MM.1S (cell line): ENCODE results near the gene MFAP3L.

Experiments used
- DNase-seq: peaks from one replicate; pipeline ENCODE4 v3.0.0-alpha.2; 2015
- H2AFZ ChIP-seq: fragments of 300-600 bp; sonication (generic); 2 replicates; pipeline ENCODE4 v1.6.0; 2016; ENCODE audit warnings: antibody characterized with exemption, low read length
- H3F3A ChIP-seq: fragments of 300-600 bp; sonication (generic); 2 replicates; pipeline ENCODE4 v1.6.1; 2016; ENCODE audit warnings: mild to moderate bottlenecking, antibody characterized with exemption, low read length, moderate library complexity, mixed read lengths; ENCODE audit not compliant: insufficient read depth
- H3K27ac ChIP-seq: fragments of 300-600 bp; sonication (generic); 2 replicates; pipeline ENCODE4 v1.5.1; 2016; ENCODE audit warnings: mild to moderate bottlenecking, low read length
- H3K27me3 ChIP-seq: fragments of 300-600 bp; sonication (generic); replicated peaks from 2 replicates; pipeline ENCODE4 v1.6.0; 2016; ENCODE audit warnings: low read length; ENCODE audit not compliant: insufficient read depth
- H3K36me3 ChIP-seq: fragments of 300-600 bp; sonication (generic); replicated peaks from 2 replicates; pipeline ENCODE4 v1.6.1; 2016; ENCODE audit warnings: mild to moderate bottlenecking, low read length, mixed read lengths; ENCODE audit not compliant: insufficient read depth
- H3K4me1 ChIP-seq: fragments of 300-600 bp; sonication (generic); 2 replicates; pipeline ENCODE4 v1.6.1; 2016; ENCODE audit warnings: low read length, mixed read lengths
- H3K4me2 ChIP-seq: fragments of 300-600 bp; sonication (generic); 2 replicates; pipeline ENCODE4 v1.6.0; 2016; ENCODE audit warnings: low read depth, low read length
- H3K4me3 ChIP-seq: fragments of 300-600 bp; sonication (generic); 2 replicates; pipeline ENCODE4 v1.5.1; 2016; ENCODE audit warnings: low read length, mixed read lengths
- H3K79me2 ChIP-seq: fragments of 300-600 bp; sonication (generic); 2 replicates; pipeline ENCODE4 v1.6.1; 2016; ENCODE audit warnings: mixed run types, low read length, mixed read lengths
- H3K9ac ChIP-seq: fragments of 300-600 bp; sonication (generic); 2 replicates; pipeline ENCODE4 v1.6.1; 2016; ENCODE audit warnings: low read length, mixed read lengths
- H3K9me2 ChIP-seq: fragments of 300-600 bp; sonication (generic); replicated peaks from 2 replicates; pipeline ENCODE4 v1.6.1; 2016; ENCODE audit warnings: mild to moderate bottlenecking, low read length, mixed read lengths; ENCODE audit not compliant: insufficient read depth
- H3K9me3 ChIP-seq: fragments of 300-600 bp; sonication (generic); replicated peaks from 2 replicates; pipeline ENCODE4 v1.6.1; 2016; ENCODE audit warnings: mild to moderate bottlenecking, low read length, mixed read lengths; ENCODE audit not compliant: insufficient read depth
- H4K20me1 ChIP-seq: fragments of 300-600 bp; sonication (generic); 2 replicates; pipeline ENCODE4 v1.6.1; 2016; ENCODE audit warnings: mild to moderate bottlenecking, low read length, moderate library complexity, mixed read lengths; ENCODE audit not compliant: insufficient read depth
- CTCF ChIP-seq: fragments of 300-600 bp; sonication (generic); IDR thresholded peaks from 2 replicates; pipeline ENCODE4 v1.5.1; 2016; ENCODE audit warnings: antibody characterized with exemption, low read length, mixed read lengths
- EZH2 ChIP-seq: fragments of 300-600 bp; sonication (generic); optimal IDR thresholded peaks from 2 replicates; pipeline ENCODE3; 2017; ENCODE audit warnings: low read depth, mild to moderate bottlenecking, antibody characterized with exemption, low read length, mixed read lengths
- EZH2phosphoT487 ChIP-seq: fragments of 300-600 bp; sonication (generic); IDR thresholded peaks from 2 replicates; pipeline ENCODE4 v1.6.1; 2018; ENCODE audit warnings: antibody characterized with exemption, low read length

MFAP3L gene

GRCh38 chr4:170059421-170059820, 33.2 kb upstream of the MFAP3L start:
- no peak overlapping the region for H3K27ac ChIP-seq
- no peak overlapping the region for H3K4me2 ChIP-seq
- no peak overlapping the region for H3K9ac ChIP-seq
- H3K9me2 ChIP-seq, result no peaks in the 10 kb centered on the region
- no peak overlapping the region for H2AFZ ChIP-seq
- no peaks in the 10 kb centered on the region for H3K4me1 ChIP-seq
- no peaks in the 10 kb centered on the region for H3F3A ChIP-seq
- H4K20me1 ChIP-seq, result no peaks in the 10 kb centered on the region
- no peaks in the 10 kb centered on the region for H3K9me3 ChIP-seq
- no peaks in the 10 kb centered on the region for H3K36me3 ChIP-seq
- DNase-seq, result no peak
- TF ChIP-seq EZH2phosphoT487 (no peak), CTCF (no peak), EZH2 (no peak)
- no peaks in the 10 kb centered on the region for H3K27me3 ChIP-seq
- no peaks in the 10 kb centered on the region for H3K79me2 ChIP-seq
- no peak overlapping the region for H3K4me3 ChIP-seq

GRCh38 chr4:170058826-170059225, 32.6 kb upstream of the MFAP3L start:
- no peak overlapping the region for H2AFZ ChIP-seq
- H4K20me1 ChIP-seq, result no peaks in the 10 kb centered on the region
- H3K27ac ChIP-seq, result no peak overlapping the region
- TF ChIP-seq CTCF (no peak), EZH2phosphoT487 (no peak), EZH2 (no peak)
- H3K4me3 ChIP-seq, result no peak overlapping the region
- no peaks in the 10 kb centered on the region for H3K9me3 ChIP-seq
- no peaks in the 10 kb centered on the region for H3K27me3 ChIP-seq
- H3K36me3 ChIP-seq, result no peaks in the 10 kb centered on the region
- DNase-seq, result no peak
- no peak overlapping the region for H3K9ac ChIP-seq
- H3K9me2 ChIP-seq, result no peaks in the 10 kb centered on the region
- H3F3A ChIP-seq, result no peaks in the 10 kb centered on the region
- no peaks in the 10 kb centered on the region for H3K79me2 ChIP-seq
- no peak overlapping the region for H3K4me2 ChIP-seq
- no peaks in the 10 kb centered on the region for H3K4me1 ChIP-seq

GRCh38 chr4:170057866-170058265, 31.7 kb upstream of the MFAP3L start:
- Histone ChIP-seq H3K4me3 (no peak overlapping the region), H3K4me2 (no peak overlapping the region), H3K4me1 (no peaks in the 10 kb centered on the region), H3K9ac (no peak overlapping the region), H4K20me1 (no peaks in the 10 kb centered on the region), H3K27ac (no peak overlapping the region), H3K27me3 (no peaks in the 10 kb centered on the region), H3K9me3 (no peaks in the 10 kb centered on the region), H2AFZ (no peak overlapping the region), H3K36me3 (no peaks in the 10 kb centered on the region), H3F3A (no peaks in the 10 kb centered on the region), H3K79me2 (no peaks in the 10 kb centered on the region), H3K9me2 (no peaks in the 10 kb centered on the region)
- TF ChIP-seq CTCF (no peak), EZH2 (no peak), EZH2phosphoT487 (no peak)
- DNase-seq, result no peak
